Hypothalamus (tissue), 51 donors: Measurements from ENCODE around the gene PELI3.
"Not testable (repeated sequence)": the region's sequence is repeated elsewhere in the genome, so short reads cannot be mapped to it uniquely, and the experiment has no call there.

ENCODE experiments used
- DNase-seq, 51 donors: peaks; one replicate each; lab custom pipeline; 2025; lab: John Stamatoyannopoulos, UW

The PELI3 gene

GRCh38 chr11:66443602-66444001 is 23.1 kb upstream of the PELI3 start:
- DNase-seq: no peak

DNA sequence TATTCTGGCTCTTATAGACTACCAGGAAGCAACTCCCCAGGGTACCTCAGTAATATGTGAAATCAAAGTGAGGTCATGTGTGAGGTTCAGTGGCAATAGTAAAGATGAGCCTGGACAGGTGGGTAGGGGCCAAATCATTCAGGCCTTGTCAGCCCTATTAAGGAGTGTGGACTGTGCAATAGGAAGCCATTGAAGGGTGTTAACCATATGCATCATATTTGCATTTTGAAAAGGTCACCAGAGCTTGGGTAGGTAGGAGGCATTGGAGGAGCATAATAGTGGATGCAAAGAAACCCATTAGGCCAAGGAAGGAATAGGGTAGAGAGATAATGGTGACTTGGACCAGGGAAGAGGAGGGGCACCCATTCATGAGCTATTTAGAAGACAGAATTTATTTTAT is 19.7 kb upstream of the PELI3 start:
- DNase-seq: no peak

DNA sequence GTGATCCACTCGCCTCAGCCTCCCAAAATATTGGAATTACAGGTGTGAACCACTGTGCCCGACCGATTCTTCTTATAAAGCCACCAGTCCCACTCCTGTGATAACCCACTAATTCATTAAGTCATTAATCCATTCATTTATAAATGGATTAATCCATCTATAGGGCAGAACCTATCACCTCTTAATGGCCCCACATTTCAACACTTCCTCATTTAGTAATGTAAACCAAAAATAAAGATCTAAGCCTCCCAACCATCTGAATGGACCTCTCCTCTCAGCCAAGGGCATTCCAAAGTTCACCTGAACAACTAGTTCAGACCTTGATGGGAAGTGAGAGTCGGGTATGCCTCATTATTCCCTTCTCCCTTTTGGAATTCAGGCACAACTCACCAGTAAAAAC is 18.2 kb upstream of the PELI3 start:
- no peak for DNase-seq

DNA sequence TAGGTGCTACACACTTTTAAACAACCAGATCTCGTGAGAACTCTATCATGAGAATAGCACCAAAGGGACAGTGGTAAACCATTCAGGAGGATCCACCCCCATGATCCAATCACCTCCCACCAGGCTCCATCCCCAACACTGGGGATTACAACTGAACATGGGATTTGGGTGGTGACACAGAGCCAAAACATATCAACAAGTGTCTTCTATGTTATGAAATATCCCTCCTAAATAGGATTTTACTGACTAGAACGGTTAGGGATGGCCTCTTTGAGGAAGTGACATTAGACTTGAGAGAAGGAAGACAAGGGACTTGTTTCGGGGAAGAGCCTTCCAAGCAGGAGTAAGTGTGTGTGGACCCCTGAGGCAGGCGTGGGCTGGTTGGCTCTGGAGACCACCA is 16.1 kb upstream of the PELI3 start:
- no peak for DNase-seq

- DNase-seq: no peak
Observed at GRCh38 chr11:66451663-66452062, 15.0 kb upstream of the PELI3 start.

DNA sequence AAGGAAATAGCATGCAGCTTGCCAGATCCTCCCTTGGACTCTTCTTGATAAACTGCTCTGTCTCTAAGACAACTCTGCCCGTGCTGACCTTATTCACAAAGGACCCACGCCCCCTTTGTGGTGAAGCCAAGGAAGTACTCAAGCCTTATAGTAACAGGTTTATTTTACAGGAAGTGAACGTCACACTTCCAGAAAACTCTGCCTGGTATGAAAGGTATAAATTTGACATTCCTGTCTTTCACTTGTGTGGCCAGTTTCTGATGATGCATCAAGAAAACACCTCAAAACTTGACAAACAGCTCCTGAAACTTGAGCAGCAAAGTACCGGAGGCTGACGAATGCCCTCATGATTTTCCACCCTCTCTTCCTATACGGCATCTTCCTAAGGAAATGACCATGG is 12.5 kb upstream of the PELI3 start:
- no peak for DNase-seq

- DNase-seq: no peak
Observed at GRCh38 chr11:66454828-66455227, 11.9 kb upstream of the PELI3 start.

GRCh38 chr11:66457826-66458225 is 8.9 kb upstream of the PELI3 start:
- no peak for DNase-seq

DNA sequence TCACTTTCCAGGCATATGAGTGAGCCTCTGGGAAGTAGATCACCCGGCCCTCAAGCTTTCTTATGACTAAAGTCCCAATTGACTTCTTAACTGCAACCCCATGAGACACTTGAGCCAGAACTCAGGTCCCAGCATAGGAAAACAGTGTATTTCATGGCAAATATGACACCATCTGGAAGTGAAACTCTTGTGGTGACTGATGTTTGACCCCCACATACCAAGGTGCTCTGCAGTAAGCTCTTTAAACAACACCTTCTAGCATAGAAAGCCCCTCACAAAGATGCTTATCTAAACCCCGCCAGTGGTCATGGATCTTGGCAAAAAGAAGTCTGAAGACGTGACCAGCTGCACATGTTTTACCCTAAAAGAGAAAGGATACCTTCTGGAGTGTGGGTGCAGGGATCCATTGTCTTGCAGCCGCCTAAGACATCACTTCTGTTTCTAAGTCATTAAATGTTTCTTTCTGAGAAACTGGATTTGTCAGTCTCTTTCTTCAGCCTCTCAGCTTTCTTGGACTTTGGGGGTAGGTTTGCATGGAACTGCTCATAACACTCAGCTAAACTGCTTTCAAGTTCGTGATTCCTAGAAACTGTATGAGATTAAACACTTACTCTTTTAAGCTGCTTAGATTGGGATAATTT is 7.4 kb upstream of the PELI3 start:
- no peak for DNase-seq

GRCh38 chr11:66462010-66462409 is 4.7 kb upstream of the PELI3 start:
- DNase-seq: no peak

GRCh38 chr11:66462911-66463310 is 3.8 kb upstream of the PELI3 start:
- DNase-seq: no peak

DNA sequence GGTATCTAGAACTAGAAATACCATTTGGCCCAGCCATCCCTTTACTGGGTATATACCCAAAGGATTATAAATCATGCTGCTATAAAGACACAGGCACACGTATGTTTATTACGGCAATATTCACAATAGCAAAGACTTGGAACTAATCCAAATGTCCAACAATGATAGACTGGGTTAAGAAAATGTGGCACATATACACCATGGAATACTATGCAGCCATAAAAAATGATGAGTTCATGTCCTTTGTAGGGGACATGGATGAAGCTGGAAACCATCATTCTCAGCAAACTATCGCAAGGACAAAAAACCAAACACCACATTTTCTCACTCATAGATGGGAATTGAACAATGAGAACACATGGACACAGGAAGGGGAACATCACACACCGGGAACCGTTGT is 2.6 kb upstream of the PELI3 start:
- DNase-seq: not testable (repeated sequence)

DNA sequence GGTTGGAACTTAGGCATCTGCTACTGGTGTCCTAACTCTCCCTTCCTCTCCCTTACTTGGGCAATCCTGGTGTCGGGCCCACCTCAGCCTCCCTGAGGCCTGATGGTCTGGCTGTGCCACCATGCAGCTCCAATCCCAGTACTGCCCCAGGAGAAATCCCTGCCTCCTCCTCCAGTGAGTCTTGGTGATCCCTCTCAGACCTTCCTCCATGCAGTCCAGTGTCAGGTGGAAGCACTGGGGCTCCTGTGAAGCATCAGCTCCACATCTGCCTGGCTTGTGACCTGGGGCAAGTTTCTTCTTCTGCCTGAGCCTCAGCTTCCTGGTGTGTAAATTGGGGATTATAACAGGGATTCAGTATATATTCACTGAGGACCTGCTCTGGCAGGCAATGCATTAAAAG is 1.8 kb upstream of the PELI3 start:
- no peak for DNase-seq

- DNase-seq: no peak
Observed at GRCh38 chr11:66465373-66466224, 1.1 kb upstream of the PELI3 start.

DNA sequence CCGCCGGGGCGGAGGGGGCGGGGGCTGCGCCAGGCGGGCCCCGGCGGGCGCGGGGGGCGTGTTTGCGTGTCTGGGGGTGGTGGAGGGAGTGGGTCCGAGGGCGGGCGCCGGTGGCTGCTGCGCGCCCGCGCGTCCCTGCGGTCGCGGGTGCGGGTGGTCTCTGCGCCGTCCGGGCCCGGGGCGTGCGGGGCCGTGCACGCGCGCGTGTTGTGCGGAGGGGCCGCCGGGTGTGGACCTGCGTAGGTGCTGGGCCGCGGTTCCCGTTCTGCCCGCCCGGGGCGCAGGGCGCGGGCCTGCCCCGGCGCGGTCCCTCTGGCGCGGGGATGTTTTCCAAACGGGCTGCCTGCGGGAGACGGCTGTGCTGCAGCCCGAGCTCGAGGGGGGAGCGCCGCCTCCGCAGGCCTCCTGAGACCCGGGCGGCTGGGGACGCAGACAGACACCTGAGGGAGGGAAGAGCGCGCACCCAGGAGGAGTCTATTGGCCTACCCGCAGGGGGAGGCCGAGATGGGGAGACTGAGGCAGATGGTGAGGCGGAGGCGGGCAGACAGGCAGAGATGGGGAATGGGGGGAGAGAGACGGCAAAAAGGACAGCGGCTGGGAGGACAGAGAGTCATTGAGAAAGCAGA is 442 bp downstream of the PELI3 start:
- DNase-seq: peak in 10 of 51 donors; percentile 13 to 58 (median 38)

DNA sequence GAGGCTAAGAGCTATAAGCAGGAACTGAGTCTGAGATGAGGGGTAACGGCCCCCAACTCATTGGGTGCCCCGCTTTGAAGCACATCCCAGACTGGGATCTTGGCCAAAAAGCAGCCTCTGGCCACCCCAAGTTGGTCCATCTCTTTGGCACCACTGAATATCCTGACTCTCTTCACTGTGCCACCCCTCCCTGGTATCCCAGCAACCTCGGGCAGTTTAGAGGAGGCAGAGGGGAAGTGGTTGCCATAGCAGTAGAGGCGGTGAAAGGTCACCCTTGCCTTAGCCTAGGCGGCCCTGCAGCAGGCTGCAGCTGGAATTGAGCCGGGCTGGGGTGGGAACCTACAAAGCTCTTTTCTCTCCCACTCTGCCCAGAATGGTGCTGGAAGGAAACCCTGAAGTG is 1.1 kb downstream of the PELI3 start:
- peak in 14 of 51 donors; percentile 2 to 36 (median 18) for DNase-seq

- DNase-seq: no peak
Observed at GRCh38 chr11:66468691-66469090, 2.0 kb downstream of the PELI3 start.

GRCh38 chr11:66469441-66469840 is 2.7 kb downstream of the PELI3 start:
- no peak for DNase-seq

DNA sequence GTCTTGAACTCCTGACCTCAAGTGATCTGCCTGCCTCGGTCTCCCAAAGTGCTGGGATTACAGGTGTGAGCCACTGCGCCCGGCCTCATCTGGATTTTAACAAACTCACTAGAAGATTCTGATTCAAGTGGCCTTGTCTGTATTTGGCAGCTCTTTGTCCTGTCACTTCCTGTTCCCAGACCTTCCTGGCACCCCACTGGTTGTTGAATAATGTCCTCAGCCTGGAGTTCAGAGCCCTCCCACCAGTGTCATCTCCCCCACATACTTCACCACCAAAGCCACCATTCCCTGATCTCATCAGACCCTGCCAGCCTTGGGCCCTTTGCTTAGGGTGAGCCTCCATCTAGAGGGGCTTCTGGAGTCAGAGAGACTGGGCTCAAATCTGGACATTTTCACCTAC is 3.3 kb downstream of the PELI3 start:
- no peak for DNase-seq

DNA sequence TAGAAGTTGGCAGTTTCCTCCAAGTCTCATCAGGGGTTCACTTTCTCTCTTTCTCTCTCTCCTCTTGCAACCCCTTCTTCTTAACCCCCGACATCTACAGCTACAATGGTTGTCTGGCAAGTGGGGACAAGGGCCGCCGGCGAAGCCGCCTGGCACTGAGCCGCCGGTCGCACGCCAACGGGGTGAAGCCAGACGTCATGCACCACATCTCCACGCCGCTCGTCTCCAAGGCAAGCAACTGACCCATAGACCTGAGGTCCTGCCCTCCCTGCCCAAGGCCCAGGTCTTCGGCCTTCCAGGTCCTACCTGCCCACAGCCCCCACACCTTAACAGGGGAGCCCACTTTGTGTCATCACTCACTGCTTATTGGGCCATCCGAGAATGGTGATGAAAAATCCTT is 4.4 kb downstream of the PELI3 start:
- DNase-seq: no peak

- no peak for DNase-seq
Observed at GRCh38 chr11:66472054-66472453, 5.3 kb downstream of the PELI3 start.

- DNase-seq: no peak
Observed at GRCh38 chr11:66473167-66473566, 6.5 kb downstream of the PELI3 start.
